ENCODE measurements around the gene TRIM77. TPM values are rescaled to one million over a fixed set of nuclear protein-coding genes. Genes with fewer than 3 reads are reported as not detected.
"Not testable (repeated sequence)": the region's sequence is repeated elsewhere in the genome, so short reads cannot be mapped to it uniquely, and the experiment has no call there.

Gene TRIM77, protein sequence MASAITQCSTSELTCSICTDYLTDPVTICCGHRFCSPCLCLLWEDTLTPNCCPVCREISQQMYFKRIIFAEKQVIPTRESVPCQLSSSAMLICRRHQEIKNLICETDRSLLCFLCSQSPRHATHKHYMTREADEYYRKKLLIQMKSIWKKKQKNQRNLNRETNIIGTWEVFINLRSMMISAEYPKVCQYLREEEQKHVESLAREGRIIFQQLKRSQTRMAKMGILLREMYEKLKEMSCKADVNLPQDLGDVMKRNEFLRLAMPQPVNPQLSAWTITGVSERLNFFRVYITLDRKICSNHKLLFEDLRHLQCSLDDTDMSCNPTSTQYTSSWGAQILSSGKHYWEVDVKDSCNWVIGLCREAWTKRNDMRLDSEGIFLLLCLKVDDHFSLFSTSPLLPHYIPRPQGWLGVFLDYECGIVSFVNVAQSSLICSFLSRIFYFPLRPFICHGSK
- total RNA-seq = not detected in 2 replicates
- not detected in 2 replicates for polyA plus RNA-seq
- polyA plus RNA-seq (2012) = not detected in 2 replicates
- polyA minus RNA-seq (ENCODE audit: low replicate concordance) = not detected in 2 replicates

DNA sequence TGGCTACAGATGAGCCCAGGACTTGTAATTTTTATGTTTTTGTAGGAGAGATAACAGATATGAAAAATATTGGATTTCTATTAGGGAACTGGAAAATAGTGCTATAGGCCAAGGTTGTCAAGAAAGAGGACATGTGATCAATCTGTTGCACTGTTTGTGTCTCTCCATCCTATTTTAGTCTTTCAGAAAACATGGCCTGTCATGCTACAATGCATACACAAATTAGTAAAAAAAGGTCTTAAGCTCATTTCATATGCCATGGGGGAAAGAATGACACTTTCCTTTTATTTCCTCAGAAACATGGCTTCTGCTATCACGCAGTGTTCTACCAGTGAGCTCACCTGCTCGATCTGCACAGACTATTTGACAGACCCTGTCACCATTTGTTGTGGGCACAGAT, at the start of gene TRIM77:
Gene TRIM77 (plus strand): TSS at position 301 of the 400 bp plus-strand sequence. CDS start 0 bp downstream, at position 301.
- H3K4me1 ChIP-seq (ENCODE audit: control insufficient read depth, extremely low read depth, insufficient read depth, low read length); H3K27me3 ChIP-seq (ENCODE audit: control insufficient read depth, insufficient read depth, low read length); H3K4me2 ChIP-seq (ENCODE audit: extremely low read depth, insufficient read depth, low read length); H2AFZ ChIP-seq (ENCODE audit: low read length); H4K20me1 ChIP-seq (ENCODE audit: control insufficient read depth, extremely low read depth, insufficient read depth, low read length); H3K9me3 ChIP-seq (ENCODE audit: control insufficient read depth, insufficient read depth, low read depth, low read length); H3K4me3 ChIP-seq (replicated peaks in 1 of 4; ENCODE audit: control extremely low read depth in 1 of 4, insufficient read depth in 1 of 4, low read depth in 3 of 4, low read length in 4 of 4); H3K9ac ChIP-seq (ENCODE audit: insufficient read depth, low read length); H3K36me3 ChIP-seq (ENCODE audit: control insufficient read depth, insufficient read depth, low read length); H3K27ac ChIP-seq (ENCODE audit: insufficient read depth, low read length); DNase-seq (ENCODE audit: low read depth in 2 of 2); H3K79me2 ChIP-seq (ENCODE audit: control insufficient read depth, insufficient read depth, low read length): not testable (repeated sequence)

DNA sequence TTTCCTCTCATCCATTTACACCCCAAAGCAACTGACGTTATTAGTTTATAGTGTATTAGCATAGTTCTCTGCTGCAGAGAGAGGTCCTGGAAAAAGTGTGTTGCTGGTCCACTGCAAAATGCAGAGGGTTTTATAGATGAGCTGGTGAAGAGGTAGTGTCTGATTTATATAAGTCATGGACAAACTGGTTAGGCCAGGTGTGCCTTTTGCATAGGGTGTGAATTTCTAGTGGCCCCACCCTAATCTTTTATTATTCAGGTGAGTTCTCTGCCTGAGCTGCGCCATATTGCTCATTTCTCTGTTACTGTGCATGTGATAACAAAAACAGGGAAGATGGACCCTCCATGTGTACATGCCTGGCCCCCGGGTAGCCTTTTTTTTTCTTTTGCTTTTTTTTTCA, 43.1 kb upstream of the TRIM77 start:
- H3K4me1 ChIP-seq (ENCODE audit: control insufficient read depth, extremely low read depth, insufficient read depth, low read length) = no peaks in the 10 kb centered on the region
- TF ChIP-seq CTCF (conservative IDR thresholded peaks at IDR 0.05 in 1 of 2, IDR thresholded peaks at IDR 0.05 in 1 of 2; ENCODE audit: low read depth in 1 of 2, low read length in 2 of 2) = no peak
- no peak for TF ChIP-seq EZH2 (IDR thresholded peaks at IDR 0.05; ENCODE audit: low read length, missing control alignments)
- no peaks in the 10 kb centered on the region for H3K79me2 ChIP-seq (ENCODE audit: control insufficient read depth, insufficient read depth, low read length)
- no peak for DNase-seq (ENCODE audit: low read depth in 2 of 2)
- no peak overlapping the region for H3K27ac ChIP-seq (ENCODE audit: insufficient read depth, low read length)
- no peaks in the 10 kb centered on the region for H4K20me1 ChIP-seq (ENCODE audit: control insufficient read depth, extremely low read depth, insufficient read depth, low read length)
- no peaks in the 10 kb centered on the region for H3K9me3 ChIP-seq (ENCODE audit: control insufficient read depth, insufficient read depth, low read depth, low read length)
- H3K4me3 ChIP-seq (replicated peaks in 1 of 4; ENCODE audit: control extremely low read depth in 1 of 4, insufficient read depth in 1 of 4, low read depth in 3 of 4, low read length in 4 of 4) = no peak overlapping the region
- no peaks in the 10 kb centered on the region for H3K27me3 ChIP-seq (ENCODE audit: control insufficient read depth, insufficient read depth, low read length)
- H3K36me3 ChIP-seq (ENCODE audit: control insufficient read depth, insufficient read depth, low read length) = no peaks in the 10 kb centered on the region
- no peak overlapping the region for H3K4me2 ChIP-seq (ENCODE audit: extremely low read depth, insufficient read depth, low read length)
- H2AFZ ChIP-seq (ENCODE audit: low read length) = no peak overlapping the region
- no peak overlapping the region for H3K9ac ChIP-seq (ENCODE audit: insufficient read depth, low read length)

- not testable (repeated sequence) for H3K36me3 ChIP-seq (ENCODE audit: control insufficient read depth, insufficient read depth, low read length); H2AFZ ChIP-seq (ENCODE audit: low read length); H3K9me3 ChIP-seq (ENCODE audit: control insufficient read depth, insufficient read depth, low read depth, low read length)
Measured at GRCh38 chr11:89668158-89668557, 41.9 kb upstream of the TRIM77 start.

GRCh38 chr11:89669586-89669985, 40.5 kb upstream of the TRIM77 start:
- H3K79me2 ChIP-seq (ENCODE audit: control insufficient read depth, insufficient read depth, low read length); H3K4me1 ChIP-seq (ENCODE audit: control insufficient read depth, extremely low read depth, insufficient read depth, low read length); H3K4me2 ChIP-seq (ENCODE audit: extremely low read depth, insufficient read depth, low read length); H3K9me3 ChIP-seq (ENCODE audit: control insufficient read depth, insufficient read depth, low read depth, low read length); H3K27me3 ChIP-seq (ENCODE audit: control insufficient read depth, insufficient read depth, low read length); DNase-seq (ENCODE audit: low read depth in 2 of 2); H3K9ac ChIP-seq (ENCODE audit: insufficient read depth, low read length); H2AFZ ChIP-seq (ENCODE audit: low read length); H3K4me3 ChIP-seq (replicated peaks in 1 of 4; ENCODE audit: control extremely low read depth in 1 of 4, insufficient read depth in 1 of 4, low read depth in 3 of 4, low read length in 4 of 4); H3K36me3 ChIP-seq (ENCODE audit: control insufficient read depth, insufficient read depth, low read length); H4K20me1 ChIP-seq (ENCODE audit: control insufficient read depth, extremely low read depth, insufficient read depth, low read length); H3K27ac ChIP-seq (ENCODE audit: insufficient read depth, low read length): not testable (repeated sequence)

More at GRCh38 chr11:89668158-89668557, 41.9 kb upstream of the TRIM77 start:
- H3K27ac ChIP-seq (ENCODE audit: insufficient read depth, low read length); H3K27me3 ChIP-seq (ENCODE audit: control insufficient read depth, insufficient read depth, low read length); H3K79me2 ChIP-seq (ENCODE audit: control insufficient read depth, insufficient read depth, low read length); H3K4me3 ChIP-seq (replicated peaks in 1 of 4; ENCODE audit: control extremely low read depth in 1 of 4, insufficient read depth in 1 of 4, low read depth in 3 of 4, low read length in 4 of 4); H3K4me2 ChIP-seq (ENCODE audit: extremely low read depth, insufficient read depth, low read length); H3K4me1 ChIP-seq (ENCODE audit: control insufficient read depth, extremely low read depth, insufficient read depth, low read length); H3K9ac ChIP-seq (ENCODE audit: insufficient read depth, low read length); H4K20me1 ChIP-seq (ENCODE audit: control insufficient read depth, extremely low read depth, insufficient read depth, low read length); DNase-seq (ENCODE audit: low read depth in 2 of 2): not testable (repeated sequence)

GRCh38 chr11:89669993-89670669, 40.0 kb upstream of the TRIM77 start:
- H2AFZ ChIP-seq (ENCODE audit: low read length); H3K4me3 ChIP-seq (replicated peaks in 1 of 4; ENCODE audit: control extremely low read depth in 1 of 4, insufficient read depth in 1 of 4, low read depth in 3 of 4, low read length in 4 of 4); H3K79me2 ChIP-seq (ENCODE audit: control insufficient read depth, insufficient read depth, low read length); H3K9ac ChIP-seq (ENCODE audit: insufficient read depth, low read length); H3K4me2 ChIP-seq (ENCODE audit: extremely low read depth, insufficient read depth, low read length); H3K4me1 ChIP-seq (ENCODE audit: control insufficient read depth, extremely low read depth, insufficient read depth, low read length); DNase-seq (ENCODE audit: low read depth in 2 of 2); H3K9me3 ChIP-seq (ENCODE audit: control insufficient read depth, insufficient read depth, low read depth, low read length); H3K36me3 ChIP-seq (ENCODE audit: control insufficient read depth, insufficient read depth, low read length); H3K27me3 ChIP-seq (ENCODE audit: control insufficient read depth, insufficient read depth, low read length); H3K27ac ChIP-seq (ENCODE audit: insufficient read depth, low read length); H4K20me1 ChIP-seq (ENCODE audit: control insufficient read depth, extremely low read depth, insufficient read depth, low read length): not testable (repeated sequence)

GRCh38 chr11:89672547-89672946, 37.6 kb upstream of the TRIM77 start:
- H3K4me1 ChIP-seq (ENCODE audit: control insufficient read depth, extremely low read depth, insufficient read depth, low read length); H3K27me3 ChIP-seq (ENCODE audit: control insufficient read depth, insufficient read depth, low read length); DNase-seq (ENCODE audit: low read depth in 2 of 2); H3K36me3 ChIP-seq (ENCODE audit: control insufficient read depth, insufficient read depth, low read length); H3K4me3 ChIP-seq (replicated peaks in 1 of 4; ENCODE audit: control extremely low read depth in 1 of 4, insufficient read depth in 1 of 4, low read depth in 3 of 4, low read length in 4 of 4); H3K79me2 ChIP-seq (ENCODE audit: control insufficient read depth, insufficient read depth, low read length); H3K27ac ChIP-seq (ENCODE audit: insufficient read depth, low read length); H2AFZ ChIP-seq (ENCODE audit: low read length); H4K20me1 ChIP-seq (ENCODE audit: control insufficient read depth, extremely low read depth, insufficient read depth, low read length); H3K9me3 ChIP-seq (ENCODE audit: control insufficient read depth, insufficient read depth, low read depth, low read length); H3K9ac ChIP-seq (ENCODE audit: insufficient read depth, low read length); H3K4me2 ChIP-seq (ENCODE audit: extremely low read depth, insufficient read depth, low read length): not testable (repeated sequence)

Data from fibroblast of lung (primary cell).